Smooth muscle cell (in vitro differentiated cells): ENCODE data around the gene VSIR. TPM values are rescaled to one million over a fixed set of nuclear protein-coding genes. Genes with fewer than 3 reads are reported as not detected.
A peak's percentile ranks its signal among the peaks of the same experiment; 100 is the strongest.

Experiments
- DNase-seq: peaks from one replicate; lab custom pipeline; 2025; ENCODE audit not compliant: unreplicated experiment; lab: John Stamatoyannopoulos, UW
- H2AFZ ChIP-seq: fragments of 200-600 bp; sonication (generic); 2 replicates; pipeline ENCODE4 v1.6.0; 2016; ENCODE audit warnings: antibody characterized with exemption, low read depth, mild to moderate bottlenecking
- H3F3A ChIP-seq: fragments of 200-600 bp; sonication (generic); 2 replicates; pipeline ENCODE4 v1.6.0; 2017; ENCODE audit warnings: antibody characterized with exemption, low read depth
- H3K27ac ChIP-seq: fragments of 200-600 bp; sonication (generic); 2 replicates; pipeline ENCODE4 v1.5.1; 2016; ENCODE audit warnings: low read depth, mild to moderate bottlenecking
- H3K27me3 ChIP-seq: fragments of 200-600 bp; sonication (generic); 2 replicates; pipeline ENCODE4 v1.6.1; 2016; ENCODE audit warnings: low read depth, mild to moderate bottlenecking
- H3K36me3 ChIP-seq: fragments of 200-600 bp; sonication (generic); 2 replicates; pipeline ENCODE4 v1.5.1; 2016; ENCODE audit warnings: low read depth
- H3K4me1 ChIP-seq: fragments of 200-600 bp; sonication (generic); 2 replicates; pipeline ENCODE4 v1.5.1; 2016; ENCODE audit warnings: low read depth
- H3K4me2 ChIP-seq: fragments of 200-600 bp; sonication (generic); 2 replicates; pipeline ENCODE4 v1.6.0; 2016; ENCODE audit warnings: mild to moderate bottlenecking
- H3K4me3 ChIP-seq: fragments of 200-600 bp; sonication (generic); 2 replicates; pipeline ENCODE4 v1.5.1; 2016; ENCODE audit warnings: mild to moderate bottlenecking
- H3K79me2 ChIP-seq: fragments of 200-600 bp; sonication (generic); 2 replicates; pipeline ENCODE4 v1.6.0; 2016; ENCODE audit warnings: low read depth, mild to moderate bottlenecking
- H3K9ac ChIP-seq: fragments of 200-600 bp; sonication (generic); 2 replicates; pipeline ENCODE4 v1.6.0; 2016; ENCODE audit warnings: low read depth
- H3K9me3 ChIP-seq: fragments of 200-600 bp; sonication (generic); replicated peaks from 2 replicates; pipeline ENCODE4 v1.5.1; 2016; ENCODE audit warnings: low read depth
- H4K20me1 ChIP-seq: fragments of 200-600 bp; sonication (generic); 2 replicates; pipeline ENCODE4 v1.6.0; 2016; ENCODE audit warnings: low read depth
- WGBS: methylation state at CpG from one replicate; pipeline ENCODE4 v1.1.7; 2016; ENCODE audit warnings: low lambda C conversion rate; 5-methylcytosine and 5-hydroxymethylcytosine counted together
- polyA plus RNA-seq: library from polyadenylated mRNA; unstranded; fragments of >200 nt; fragmentation: Nextera tagmentation; extraction: Ambion mirVana; gene quantifications from 2 replicates; pipeline ENCODE4 v1.2.1, GENCODE V29; 2016
- total RNA-seq: library from RNA; depleted of rRNA; stranded (reverse); fragments of >200 nt; gene quantifications from 2 replicates; pipeline ENCODE4 v1.2.3, GENCODE V29; 2014
- TF ChIP-seq, protein P1 (sequence below): fragments of 200-600 bp; sonication (generic); IDR thresholded peaks from 2 replicates; pipeline ENCODE4 v1.5.1; 2017; ENCODE audit warnings: borderline replicate concordance, mild to moderate bottlenecking, antibody characterized with exemption; ENCODE audit not compliant: insufficient read depth, poor library complexity, severe bottlenecking

VSIR gene
- total and polyA plus RNA-seq, 2 experiments from 2014 or later: 3.6 TPM

DNA sequence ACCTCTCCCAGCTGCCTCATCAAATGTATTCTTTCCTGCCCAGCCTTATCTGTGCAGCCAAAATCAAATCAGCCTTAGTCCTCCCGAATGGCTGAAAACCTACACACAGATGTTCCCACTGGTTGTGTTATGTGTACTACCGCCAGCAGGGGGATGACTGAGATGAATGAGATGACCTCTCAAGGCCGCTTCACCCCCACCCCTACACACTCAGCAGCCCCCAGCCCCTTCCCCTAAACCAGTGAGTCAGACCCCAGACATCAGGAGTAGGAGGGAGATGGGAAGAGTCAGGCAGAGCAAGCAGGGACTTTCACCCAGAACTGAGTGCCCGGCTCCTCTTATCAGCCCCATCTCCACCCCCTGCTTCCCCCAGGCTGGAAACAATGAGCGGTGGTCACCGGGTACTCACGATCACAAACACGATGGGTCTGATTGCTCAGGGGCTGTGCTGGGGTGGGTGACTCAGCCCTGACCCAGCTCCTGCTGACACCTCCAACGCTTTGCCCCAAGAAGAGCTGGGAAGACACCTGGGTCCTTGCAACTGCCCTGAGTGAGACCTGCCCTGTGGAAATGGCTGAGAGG, 47.2 kb downstream of the VSIR start:
- Histone ChIP-seq H3K4me1 (no peaks in the 10 kb centered on the region), H3K9me3 (no peaks in the 10 kb centered on the region), H3K27ac (no peak overlapping the region), H3K9ac (no peak overlapping the region), H3K4me2 (no peak overlapping the region), H2AFZ (no peak overlapping the region), H3K36me3 (no peaks in the 10 kb centered on the region), H4K20me1 (no peaks in the 10 kb centered on the region), H3K4me3 (no peak overlapping the region), H3K27me3 (no peaks in the 10 kb centered on the region), H3K79me2 (no peaks in the 10 kb centered on the region), H3F3A (no peaks in the 10 kb centered on the region)
- TF ChIP-seq, protein P1, sequence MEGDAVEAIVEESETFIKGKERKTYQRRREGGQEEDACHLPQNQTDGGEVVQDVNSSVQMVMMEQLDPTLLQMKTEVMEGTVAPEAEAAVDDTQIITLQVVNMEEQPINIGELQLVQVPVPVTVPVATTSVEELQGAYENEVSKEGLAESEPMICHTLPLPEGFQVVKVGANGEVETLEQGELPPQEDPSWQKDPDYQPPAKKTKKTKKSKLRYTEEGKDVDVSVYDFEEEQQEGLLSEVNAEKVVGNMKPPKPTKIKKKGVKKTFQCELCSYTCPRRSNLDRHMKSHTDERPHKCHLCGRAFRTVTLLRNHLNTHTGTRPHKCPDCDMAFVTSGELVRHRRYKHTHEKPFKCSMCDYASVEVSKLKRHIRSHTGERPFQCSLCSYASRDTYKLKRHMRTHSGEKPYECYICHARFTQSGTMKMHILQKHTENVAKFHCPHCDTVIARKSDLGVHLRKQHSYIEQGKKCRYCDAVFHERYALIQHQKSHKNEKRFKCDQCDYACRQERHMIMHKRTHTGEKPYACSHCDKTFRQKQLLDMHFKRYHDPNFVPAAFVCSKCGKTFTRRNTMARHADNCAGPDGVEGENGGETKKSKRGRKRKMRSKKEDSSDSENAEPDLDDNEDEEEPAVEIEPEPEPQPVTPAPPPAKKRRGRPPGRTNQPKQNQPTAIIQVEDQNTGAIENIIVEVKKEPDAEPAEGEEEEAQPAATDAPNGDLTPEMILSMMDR: peak; percentile 43
- no peak for DNase-seq
- WGBS: 8% methylated on average over 9 of the region's 9 CpGs

DNA sequence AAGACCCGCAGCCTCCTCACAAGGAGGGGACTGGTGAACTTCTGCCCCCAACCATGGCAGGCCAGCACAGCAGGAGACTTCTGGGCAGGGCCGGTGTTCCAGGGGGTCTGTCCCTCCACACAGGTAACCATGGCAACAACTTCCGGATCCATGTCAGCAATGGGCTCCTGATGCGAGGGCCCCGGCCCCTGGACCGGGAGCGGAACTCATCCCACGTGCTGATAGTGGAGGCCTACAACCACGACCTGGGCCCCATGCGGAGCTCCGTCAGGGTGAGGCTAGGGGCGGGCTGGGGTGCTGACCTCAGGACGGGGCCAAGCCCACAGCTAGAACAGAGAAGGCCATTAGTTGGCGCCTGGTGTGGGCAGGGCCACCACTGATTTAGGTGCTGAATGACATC, 48.1 kb downstream of the VSIR start:
- WGBS: 98% methylated on average over 14 of the region's 14 CpGs
- TF ChIP-seq, protein P1: no peak
- no peak overlapping the region for H3K4me3 ChIP-seq
- no peak overlapping the region for H3K4me2 ChIP-seq
- H3K27me3 ChIP-seq: no peaks in the 10 kb centered on the region
- no peak overlapping the region for H3K9ac ChIP-seq
- no peaks in the 10 kb centered on the region for H3F3A ChIP-seq
- H3K9me3 ChIP-seq: no peaks in the 10 kb centered on the region
- no peaks in the 10 kb centered on the region for H4K20me1 ChIP-seq
- H3K27ac ChIP-seq: no peak overlapping the region
- H3K4me1 ChIP-seq: no peaks in the 10 kb centered on the region
- H3K79me2 ChIP-seq: no peaks in the 10 kb centered on the region
- H3K36me3 ChIP-seq: no peaks in the 10 kb centered on the region
- H2AFZ ChIP-seq: no peak overlapping the region
- DNase-seq: no peak

DNA sequence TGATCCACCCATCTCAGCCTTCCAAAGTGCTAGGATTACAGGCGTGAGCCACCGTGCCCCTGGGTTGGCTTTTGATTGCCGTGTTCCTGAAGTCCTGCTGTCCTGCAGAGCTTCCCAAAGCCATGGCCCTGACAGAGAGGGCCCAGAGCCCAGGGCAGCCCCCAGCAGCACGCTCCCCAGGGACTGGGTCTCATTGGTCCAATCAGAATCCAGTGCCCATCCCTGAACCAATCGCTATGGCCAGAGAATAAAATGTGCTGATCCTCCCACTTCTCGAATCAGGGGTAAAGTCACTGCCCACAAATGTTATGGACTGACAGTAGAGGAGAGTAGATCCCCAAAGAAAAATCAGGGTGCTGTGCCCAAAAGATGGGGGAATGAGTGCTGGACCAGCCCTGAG, 48.8 kb downstream of the VSIR start:
- Histone ChIP-seq H3K4me3 (no peak overlapping the region), H3K79me2 (no peaks in the 10 kb centered on the region), H3K27me3 (no peaks in the 10 kb centered on the region), H3K9me3 (no peaks in the 10 kb centered on the region), H3F3A (no peaks in the 10 kb centered on the region), H2AFZ (no peak overlapping the region), H3K4me1 (peaks cover under 1% of the 10 kb centered on the region), H4K20me1 (no peaks in the 10 kb centered on the region), H3K27ac (no peak overlapping the region), H3K9ac (no peak overlapping the region), H3K4me2 (no peak overlapping the region), H3K36me3 (no peaks in the 10 kb centered on the region)
- TF ChIP-seq, protein P1: no peak
- DNase-seq: no peak
- WGBS: 98% methylated on average over 6 of the region's 6 CpGs

DNA sequence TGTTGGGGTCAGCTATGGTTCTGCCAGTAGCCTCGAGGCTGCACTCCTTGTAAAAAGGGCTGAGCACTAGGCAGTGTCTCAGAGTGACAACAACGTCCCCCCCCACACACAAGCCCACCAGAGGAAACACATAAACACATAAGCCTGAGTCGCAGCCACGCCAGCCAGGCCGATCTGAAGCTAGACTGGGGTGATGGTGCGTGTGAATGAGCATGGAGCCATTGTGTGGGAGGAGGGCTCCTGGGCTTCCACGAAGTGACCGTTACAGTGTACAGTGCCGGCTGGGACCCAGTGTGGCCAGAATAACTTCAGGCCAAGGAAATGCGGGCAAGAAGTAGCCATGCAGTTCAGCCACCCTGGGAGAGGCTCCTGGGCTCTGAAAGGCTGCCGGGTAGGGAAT, 50.0 kb downstream of the VSIR start:
- H3K9ac ChIP-seq: no peak overlapping the region
- TF ChIP-seq, protein P1: no peak
- 62% methylated on average over 11 of the region's 11 CpGs for WGBS
- H3K4me2 ChIP-seq: no peak overlapping the region
- H3K27me3 ChIP-seq: no peaks in the 10 kb centered on the region
- H3K79me2 ChIP-seq: no peaks in the 10 kb centered on the region
- no peak for DNase-seq
- H2AFZ ChIP-seq: no peak overlapping the region
- H3K4me1 ChIP-seq: peaks cover 5% of the 10 kb centered on the region
- H3K36me3 ChIP-seq: no peaks in the 10 kb centered on the region
- no peak overlapping the region for H3K4me3 ChIP-seq
- H4K20me1 ChIP-seq: no peaks in the 10 kb centered on the region
- no peaks in the 10 kb centered on the region for H3F3A ChIP-seq
- H3K27ac ChIP-seq: no peak overlapping the region
- H3K9me3 ChIP-seq: no peaks in the 10 kb centered on the region
